ENCODE measurements around the gene CFAP90.

The CFAP90 gene

GRCh38 chr5:7868773-7869473 lies 18.0 kb upstream of the CFAP90 start, which contains the start of the genes FASTKD3 and MTRR:
FASTKD3 (minus strand) TSS chr5:7869031; CDS start chr5:7868083, 948 bp downstream.
MTRR (plus strand) TSS chr5:7869148; CDS start chr5:7870795, 1,647 bp downstream.
- no peak for TF ChIP-seq CTCF (IDR thresholded peaks at IDR 0.05; ENCODE audit: control insufficient read depth, extremely low read depth, insufficient read depth)
- peak; percentile 78 for DNase-seq (ENCODE audit: low read depth)
- peak within 1 kb of the TSS; percentile 81 for H3K4me3 ChIP-seq (ENCODE audit: low read depth, low read length)

GRCh38 chr5:7868427-7868772 lies 17.5 kb upstream of the CFAP90 start:
- DNase-seq (ENCODE audit: low read depth), result no peak
- no peak for TF ChIP-seq CTCF (IDR thresholded peaks at IDR 0.05; ENCODE audit: control insufficient read depth, extremely low read depth, insufficient read depth)
- H3K4me3 ChIP-seq (ENCODE audit: low read depth, low read length), result peak overlapping the region; percentile 81

GRCh38 chr5:7867260-7867659 lies 16.3 kb upstream of the CFAP90 start:
- TF ChIP-seq CTCF (IDR thresholded peaks at IDR 0.05; ENCODE audit: control insufficient read depth, extremely low read depth, insufficient read depth), result no peak
- no peak for DNase-seq (ENCODE audit: low read depth)
- H3K4me3 ChIP-seq (ENCODE audit: low read depth, low read length), result no peak overlapping the region

GRCh38 chr5:7866196-7866595 lies 15.3 kb upstream of the CFAP90 start:
- no peak for DNase-seq (ENCODE audit: low read depth)
- no peak overlapping the region for H3K4me3 ChIP-seq (ENCODE audit: low read depth, low read length)
- TF ChIP-seq CTCF (IDR thresholded peaks at IDR 0.05; ENCODE audit: control insufficient read depth, extremely low read depth, insufficient read depth), result no peak

- no peak for DNase-seq (ENCODE audit: low read depth)
- TF ChIP-seq CTCF (IDR thresholded peaks at IDR 0.05; ENCODE audit: control insufficient read depth, extremely low read depth, insufficient read depth), result no peak
- no peak overlapping the region for H3K4me3 ChIP-seq (ENCODE audit: low read depth, low read length)
These were observed 7.1 kb upstream of the CFAP90 start for GRCh38 chr5:7857926-7858632.

- no peak for TF ChIP-seq CTCF (IDR thresholded peaks at IDR 0.05; ENCODE audit: control insufficient read depth, extremely low read depth, insufficient read depth)
- no peak for DNase-seq (ENCODE audit: low read depth)
- H3K4me3 ChIP-seq (ENCODE audit: low read depth, low read length), result no peak overlapping the region
These were observed 6.4 kb upstream of the CFAP90 start for GRCh38 chr5:7857361-7857760.
